NCI-H2227 (cell line): ENCODE results near the gene ERI2.

Experiments used
- DNase-seq: peaks from one replicate; lab custom pipeline; 2025; ENCODE audit not compliant: unreplicated experiment; lab: John Stamatoyannopoulos, UW

ERI2 gene, protein sequence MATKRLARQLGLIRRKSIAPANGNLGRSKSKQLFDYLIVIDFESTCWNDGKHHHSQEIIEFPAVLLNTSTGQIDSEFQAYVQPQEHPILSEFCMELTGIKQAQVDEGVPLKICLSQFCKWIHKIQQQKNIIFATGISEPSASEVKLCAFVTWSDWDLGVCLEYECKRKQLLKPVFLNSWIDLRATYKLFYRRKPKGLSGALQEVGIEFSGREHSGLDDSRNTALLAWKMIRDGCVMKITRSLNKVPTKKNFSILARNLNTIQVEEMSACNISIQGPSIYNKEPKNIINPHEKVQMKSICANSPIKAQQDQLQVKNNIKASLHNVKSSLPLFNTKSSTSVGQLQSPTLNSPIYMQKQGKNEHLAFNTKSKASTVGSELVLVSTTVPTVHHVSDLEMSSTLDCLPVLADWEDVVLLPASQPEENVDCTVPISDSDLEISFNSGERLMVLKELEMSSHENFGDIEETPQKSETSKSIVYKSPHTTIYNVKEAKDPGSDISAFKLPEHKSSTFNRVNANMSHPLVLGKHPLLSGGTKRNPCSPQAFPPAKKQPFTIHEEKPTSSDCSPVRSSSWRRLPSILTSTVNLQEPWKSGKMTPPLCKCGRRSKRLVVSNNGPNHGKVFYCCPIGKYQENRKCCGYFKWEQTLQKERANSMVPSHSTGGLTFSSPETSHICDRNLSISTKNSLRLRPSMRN

DNA sequence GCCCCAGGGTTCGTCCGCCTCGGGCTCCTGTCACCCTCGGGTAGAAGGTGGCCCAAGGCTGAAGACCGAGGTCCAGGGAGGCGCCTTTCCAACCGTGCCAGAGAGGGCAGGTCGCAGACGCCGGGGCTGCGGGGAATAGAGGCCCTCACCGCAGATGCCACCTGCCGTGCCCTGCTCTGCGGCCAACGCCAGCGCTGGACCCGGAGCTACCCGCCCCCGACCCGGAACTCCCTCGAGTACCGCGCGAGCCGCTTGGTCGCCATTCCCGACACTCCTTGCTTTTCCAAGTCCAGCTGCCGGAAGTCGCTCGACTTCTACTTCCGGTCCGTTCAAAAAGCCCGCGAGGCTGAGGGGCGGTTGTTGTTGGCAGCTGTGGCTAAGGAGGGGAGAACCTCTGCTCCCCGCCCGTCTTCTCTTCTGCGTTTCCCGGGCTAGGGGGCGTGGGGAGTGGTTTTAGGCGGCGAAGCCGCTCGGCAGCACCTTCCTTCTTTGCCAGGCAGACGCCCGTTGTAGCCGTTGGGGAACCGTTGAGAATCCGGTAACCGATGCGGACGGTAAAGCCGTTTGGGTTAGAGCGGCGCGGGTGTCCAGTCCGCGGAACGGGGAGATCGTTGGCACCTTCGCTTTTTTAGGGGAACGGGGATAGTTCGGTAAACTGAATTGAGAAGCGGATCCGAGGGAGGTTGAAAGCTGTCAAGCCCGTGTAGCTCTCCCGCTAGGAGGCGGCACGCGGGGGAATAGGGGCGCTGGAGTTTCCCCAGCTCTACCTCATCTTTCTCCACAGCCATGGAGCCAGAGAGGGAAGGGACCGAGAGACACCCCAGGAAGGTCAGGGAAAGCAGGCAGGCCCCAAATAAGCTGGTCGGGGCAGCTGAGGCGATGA lies at the start of gene ERI2, which contains the start of gene REXO5:
TSS of gene ERI2 (minus strand) at position 305 of the 883 bp plus-strand sequence. CDS start at position 263, 42 bp downstream.
TSS of gene REXO5 (plus strand) at position 360 of the 883 bp plus-strand sequence. CDS start at position 787, 427 bp downstream.
- DNase-seq, result peak; percentile 97

DNA sequence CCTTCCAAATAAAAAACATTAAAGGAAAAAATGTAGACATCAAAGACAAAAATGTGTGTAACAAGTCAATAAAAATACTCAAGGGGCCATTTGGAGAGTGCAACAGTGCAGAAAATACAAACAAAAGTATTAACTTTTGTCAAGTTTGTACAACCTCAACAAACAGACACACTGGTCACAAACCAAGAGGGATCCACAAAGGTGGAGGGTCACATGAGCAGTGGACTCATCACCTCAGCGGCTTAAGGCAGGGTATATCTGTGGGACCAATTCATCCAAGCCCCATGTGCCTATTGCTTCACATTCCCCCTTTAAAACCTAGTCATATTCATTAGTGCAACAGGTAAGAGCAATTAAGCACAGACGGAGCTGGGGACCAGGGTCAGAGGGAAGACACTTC lies 48.7 kb upstream of the ERI2 start:
- DNase-seq, result no peak

DNA sequence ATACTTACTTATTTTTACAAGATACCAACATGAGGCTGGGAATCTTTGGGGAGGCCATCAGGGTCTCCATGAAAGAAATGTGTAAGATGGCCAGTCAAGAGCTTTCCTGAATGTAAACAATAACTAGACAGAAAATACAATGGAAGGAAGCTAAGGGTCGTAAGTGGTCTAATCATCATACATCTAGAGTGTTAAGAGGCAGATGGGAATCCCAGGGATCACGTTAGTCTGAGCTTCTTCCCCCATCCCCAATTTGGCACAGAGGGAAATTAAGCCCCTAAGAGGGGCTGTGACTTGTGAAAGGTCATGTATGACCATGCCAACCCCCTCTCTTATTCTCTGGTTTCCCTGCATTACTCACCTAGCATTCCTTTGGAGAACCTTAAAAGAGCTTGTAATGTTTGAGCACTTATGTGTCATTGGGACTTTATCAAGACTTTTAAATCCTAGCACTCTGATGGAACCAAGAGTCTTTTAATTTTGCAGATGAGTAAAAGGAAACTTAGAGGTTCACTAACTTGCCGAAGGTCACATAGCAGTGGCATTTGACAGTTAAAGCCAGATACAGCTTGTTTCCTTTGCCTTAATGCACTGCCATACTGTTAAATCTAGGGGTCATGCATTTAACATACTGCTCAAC lies 47.8 kb upstream of the ERI2 start:
- DNase-seq, result no peak

DNA sequence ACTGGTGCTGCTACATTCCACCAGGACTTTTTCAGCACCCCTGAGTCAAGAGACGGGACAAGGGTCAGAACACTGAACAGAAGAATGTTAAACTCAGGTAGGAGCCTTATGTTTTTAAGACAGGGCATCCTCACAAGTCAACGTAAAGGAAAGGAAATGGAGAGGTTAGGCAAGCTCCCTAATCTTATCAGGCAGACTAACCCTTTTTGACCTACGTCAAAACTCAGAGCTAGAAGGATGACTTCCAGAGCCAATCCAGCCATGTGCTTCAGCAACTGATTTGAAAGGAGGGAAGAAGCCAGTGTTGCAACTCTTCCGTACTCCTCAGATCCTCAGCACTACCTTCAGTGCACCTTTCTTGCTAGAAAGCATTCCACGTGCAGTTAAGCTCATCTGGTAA lies 46.9 kb upstream of the ERI2 start:
- no peak for DNase-seq

DNA sequence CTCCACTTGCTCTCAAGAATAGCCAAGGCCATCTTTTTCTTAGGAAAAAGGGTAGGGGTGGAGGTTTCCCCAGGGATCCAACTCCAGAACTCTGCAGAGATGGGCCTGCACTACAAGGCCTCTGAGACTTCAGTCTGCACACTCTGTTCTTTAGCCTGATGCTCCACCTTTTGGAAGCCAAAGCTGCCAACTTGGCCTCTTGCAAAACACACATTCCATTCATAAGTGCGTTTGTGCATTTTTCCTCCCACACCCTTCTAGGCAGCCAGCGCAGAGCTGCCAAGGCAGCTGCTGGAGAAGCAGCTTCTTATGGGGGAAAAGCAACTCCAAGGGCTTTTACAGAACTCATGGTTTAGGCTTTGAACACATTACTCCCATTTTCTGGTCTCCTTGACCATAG lies 45.3 kb upstream of the ERI2 start:
- DNase-seq, result no peak

DNA sequence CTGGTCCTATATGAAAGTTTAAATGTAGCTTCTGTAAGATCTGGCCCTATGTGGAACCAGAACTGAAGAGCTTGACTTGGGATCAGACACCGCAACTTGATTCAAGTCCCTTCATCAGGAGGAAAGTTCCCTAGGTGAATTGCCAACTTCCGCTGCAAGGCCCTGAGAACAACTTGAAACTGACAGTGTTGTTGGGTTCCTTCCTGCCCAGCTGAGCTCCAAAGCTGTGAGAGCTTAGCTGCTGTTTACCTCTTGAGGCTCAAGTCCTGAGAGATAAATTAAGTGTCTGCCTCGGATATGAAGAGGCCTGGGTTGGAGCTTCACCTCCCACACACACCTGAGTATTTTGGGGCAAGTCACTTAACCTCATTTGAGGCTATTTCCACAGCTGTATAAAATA lies 44.7 kb upstream of the ERI2 start:
- no peak for DNase-seq

DNA sequence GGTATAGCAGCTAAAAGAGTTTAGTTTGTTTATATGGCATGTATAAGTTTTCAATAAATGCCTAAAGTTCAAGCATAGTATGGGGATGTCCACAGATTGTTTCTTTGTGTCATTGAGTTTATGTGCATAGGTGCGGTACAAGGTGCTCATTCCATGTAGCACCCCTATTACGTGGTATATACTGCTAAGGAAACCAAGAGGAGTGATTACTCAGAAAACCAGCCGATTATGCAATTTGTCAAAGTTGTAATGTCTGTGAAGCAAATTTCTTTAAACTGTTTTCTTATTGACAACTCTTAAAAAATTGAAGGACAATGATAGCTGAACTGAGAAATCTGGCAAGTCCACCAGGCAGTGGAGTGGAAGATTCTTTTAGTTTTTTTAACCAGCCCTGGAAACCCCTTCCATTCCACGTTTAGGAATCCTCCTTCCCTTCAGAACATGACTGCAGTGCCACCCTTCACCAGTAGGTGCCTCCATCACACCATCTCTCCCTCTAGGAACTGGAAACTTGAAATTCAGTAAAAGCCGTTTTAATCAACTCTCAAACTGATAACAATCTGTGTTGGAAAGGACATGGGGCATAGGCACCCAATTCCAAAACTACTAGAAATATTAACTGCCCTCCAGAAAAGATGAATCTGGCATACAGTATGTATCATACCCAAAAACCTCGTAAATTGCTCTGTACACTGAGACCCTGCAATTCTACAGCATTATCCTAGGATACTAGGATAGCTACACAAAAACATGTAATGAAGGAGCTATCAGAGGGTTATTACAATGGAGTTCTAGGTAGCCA lies 43.5 kb upstream of the ERI2 start:
- peak; percentile 81 for DNase-seq

DNA sequence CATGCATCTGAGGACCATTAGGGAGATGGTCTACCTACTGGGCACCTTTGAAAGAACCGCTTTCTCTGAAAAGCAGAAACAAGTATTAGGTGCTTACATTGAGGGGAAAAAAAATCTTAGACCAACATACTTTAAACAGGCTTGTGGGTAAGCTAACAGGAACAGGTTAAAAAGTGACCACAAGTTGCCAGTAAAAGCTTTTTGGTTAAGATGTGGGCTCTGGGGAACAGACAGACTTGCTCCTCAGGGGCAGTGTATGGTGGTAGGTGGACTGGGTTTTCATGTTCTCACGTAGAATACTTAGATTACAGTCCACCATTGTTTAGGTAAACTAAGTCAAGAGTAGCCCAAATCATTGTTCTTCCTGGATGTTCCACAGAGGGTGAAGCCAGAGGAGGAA lies 41.3 kb upstream of the ERI2 start:
- no peak for DNase-seq

DNA sequence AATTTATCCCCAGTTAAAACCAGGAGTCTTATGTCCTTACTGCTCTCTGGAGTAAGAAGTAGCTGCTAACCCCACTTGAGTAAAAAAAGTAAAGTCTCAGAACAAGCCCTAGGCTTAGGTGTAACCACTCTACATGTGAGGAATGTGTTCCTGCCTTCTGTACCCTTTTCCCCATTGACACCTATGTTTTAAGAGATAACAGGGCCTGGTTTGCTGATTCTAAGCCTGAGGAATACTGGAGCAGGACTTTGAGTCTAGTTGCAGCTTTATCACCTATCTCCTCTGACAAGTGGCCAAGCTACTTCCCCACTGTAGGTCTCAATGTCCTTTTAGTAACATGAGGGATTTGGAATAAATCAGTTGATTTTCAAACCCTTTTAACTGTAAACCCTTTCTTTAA lies 40.3 kb upstream of the ERI2 start:
- no peak for DNase-seq

DNA sequence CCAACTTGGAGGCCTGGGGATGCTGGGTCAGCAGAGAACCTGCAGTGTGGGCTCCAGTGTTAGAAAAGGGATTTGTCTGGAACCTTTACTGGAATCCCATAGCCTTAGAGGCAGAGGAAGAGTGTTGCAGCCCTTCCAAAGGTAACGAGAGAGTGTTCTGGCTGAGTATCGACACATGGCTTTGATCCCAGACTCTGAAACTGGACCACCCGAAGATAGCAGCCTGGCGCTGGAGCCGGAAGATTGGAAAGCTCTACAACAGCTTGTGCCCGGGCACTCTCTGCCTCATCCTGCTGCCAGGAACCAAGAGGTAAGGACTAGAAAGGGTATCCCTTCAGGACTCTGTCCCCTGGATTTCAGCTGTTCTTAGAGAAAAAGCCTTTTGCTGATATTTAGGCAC lies 39.8 kb upstream of the ERI2 start:
- no peak for DNase-seq

DNA sequence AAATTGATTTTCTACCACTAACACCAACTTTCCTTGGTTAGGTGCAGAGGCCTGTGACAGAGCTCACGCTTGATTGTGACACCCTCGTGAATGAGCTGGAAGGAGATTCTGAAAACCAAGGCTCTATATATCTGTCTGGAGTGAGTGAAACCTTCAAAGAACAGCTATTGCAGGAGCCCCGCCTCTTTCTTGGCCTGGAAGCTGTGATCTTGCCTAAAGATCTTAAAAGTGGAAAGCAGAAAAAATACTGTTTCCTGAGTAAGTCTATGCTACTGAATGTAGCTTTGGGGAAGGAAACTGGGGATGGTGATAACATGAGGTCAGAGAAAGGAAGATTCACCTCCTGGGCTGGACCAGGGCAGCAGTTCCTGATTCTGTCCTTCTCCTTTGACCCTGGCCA lies 38.3 kb upstream of the ERI2 start:
- DNase-seq, result no peak

DNA sequence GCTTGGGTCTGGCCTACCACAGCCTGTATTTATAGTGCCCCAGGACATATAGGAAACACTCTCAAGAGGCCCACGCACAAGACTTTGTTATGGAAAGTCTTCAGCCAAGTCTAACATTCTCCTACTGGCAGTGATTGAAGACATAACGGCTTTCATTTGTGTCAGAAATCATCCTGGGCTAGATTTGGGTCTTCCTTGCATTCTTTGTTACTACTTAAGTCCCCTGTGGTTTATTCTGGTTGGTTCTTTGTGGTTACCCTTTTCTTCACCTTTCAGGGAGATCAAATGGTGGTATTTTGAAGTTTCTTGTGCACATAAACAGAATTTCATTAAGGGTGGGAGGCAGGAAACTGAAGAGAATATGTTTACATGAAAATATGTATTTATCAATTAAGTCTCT lies 37.8 kb upstream of the ERI2 start:
- DNase-seq, result no peak

DNA sequence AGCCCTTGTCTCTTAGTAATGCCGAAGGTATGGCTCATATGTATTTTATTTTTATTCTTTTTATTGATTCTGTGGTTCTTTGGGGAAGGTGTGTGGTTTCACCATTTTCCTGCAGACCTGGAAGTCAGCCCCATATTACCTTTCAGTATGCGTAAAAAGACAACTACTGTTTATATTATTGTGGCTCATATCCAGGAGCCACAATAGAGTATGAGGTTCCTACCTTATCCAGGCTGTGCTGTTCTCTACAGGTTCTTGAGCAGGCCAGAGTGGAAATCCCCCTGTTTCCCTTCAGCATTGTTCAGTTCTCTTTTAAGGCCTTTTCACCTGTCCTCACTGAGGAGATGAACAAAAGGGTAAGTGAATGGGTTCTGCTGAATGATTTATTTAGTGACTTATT lies 33.2 kb upstream of the ERI2 start:
- no peak for DNase-seq

DNA sequence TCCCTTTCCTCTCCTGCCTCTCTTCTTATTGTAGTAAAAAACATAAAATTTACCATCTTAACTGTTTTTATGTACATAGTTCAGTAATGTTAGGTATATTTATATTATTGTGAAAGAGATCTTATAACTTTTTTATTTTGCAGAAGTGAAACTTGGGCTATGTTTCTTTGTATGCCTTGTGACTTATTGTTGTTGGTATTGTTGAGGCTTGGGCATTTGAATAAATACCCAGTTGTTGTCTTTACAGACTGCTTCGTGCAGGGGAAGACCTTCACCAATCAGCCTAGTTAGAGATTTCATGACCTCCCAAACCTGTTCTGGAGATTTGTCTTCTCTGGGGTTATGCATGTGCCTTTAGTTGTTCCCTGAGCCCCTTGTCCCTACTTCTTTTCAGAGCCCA lies 32.0 kb upstream of the ERI2 start:
- no peak for DNase-seq

DNA sequence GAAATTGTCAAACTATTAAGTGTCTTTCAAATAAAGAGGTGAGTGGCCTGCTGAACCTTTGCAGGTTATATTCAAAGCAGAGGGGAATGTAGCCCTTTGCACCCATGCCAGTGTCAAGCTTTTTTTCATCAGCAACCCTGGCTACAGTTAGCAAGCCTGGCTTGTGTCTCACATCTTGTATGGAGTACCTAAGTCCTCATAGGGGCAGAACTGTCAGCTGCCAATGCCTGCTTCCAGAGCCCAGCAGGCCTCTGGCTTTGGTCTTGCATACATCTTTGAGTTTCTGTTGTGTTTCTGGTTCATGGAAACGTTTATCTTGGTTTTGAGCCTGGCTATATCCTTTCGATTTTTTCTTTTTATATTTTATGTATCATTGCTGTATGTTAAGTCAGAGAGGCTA lies 26.8 kb upstream of the ERI2 start:
- no peak for DNase-seq

DNA sequence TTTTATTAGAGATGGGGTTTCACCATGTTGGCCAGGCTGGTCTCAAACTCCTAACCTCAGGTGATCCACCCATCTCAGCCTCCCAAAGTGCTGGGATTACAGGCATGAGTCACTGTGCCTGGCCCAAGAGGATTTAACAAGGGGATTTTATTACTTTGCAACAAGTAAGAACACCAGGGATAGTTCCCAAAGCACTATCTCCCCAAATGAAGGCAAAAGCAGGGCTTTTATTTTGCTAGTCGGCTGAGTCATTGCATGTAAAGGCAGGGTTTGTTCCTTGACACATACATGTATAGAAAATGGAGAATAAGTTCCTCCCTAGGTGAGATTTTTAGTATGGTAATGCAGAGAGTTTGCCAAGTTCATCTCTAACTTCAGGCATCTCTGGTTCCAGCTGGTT lies 24.1 kb upstream of the ERI2 start:
- DNase-seq, result no peak

DNA sequence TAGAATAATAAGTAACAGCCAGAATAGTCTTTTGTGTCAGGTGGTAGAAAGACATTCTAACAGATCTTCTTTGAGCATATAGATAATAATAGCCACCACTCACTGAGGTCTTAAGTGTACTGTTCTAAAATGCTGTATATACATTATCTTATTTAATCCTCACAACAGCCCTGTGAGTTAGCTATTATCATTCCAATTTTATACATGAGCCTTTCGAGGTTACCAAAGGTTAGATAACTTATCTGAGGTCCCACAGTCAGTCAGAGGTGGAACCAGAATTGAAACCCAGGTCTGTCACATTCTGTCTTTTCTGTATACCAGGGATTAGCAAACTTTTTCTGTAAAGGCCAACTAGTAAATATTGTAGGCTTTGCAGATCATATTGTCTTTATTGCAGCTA lies 23.3 kb upstream of the ERI2 start:
- no peak for DNase-seq

DNA sequence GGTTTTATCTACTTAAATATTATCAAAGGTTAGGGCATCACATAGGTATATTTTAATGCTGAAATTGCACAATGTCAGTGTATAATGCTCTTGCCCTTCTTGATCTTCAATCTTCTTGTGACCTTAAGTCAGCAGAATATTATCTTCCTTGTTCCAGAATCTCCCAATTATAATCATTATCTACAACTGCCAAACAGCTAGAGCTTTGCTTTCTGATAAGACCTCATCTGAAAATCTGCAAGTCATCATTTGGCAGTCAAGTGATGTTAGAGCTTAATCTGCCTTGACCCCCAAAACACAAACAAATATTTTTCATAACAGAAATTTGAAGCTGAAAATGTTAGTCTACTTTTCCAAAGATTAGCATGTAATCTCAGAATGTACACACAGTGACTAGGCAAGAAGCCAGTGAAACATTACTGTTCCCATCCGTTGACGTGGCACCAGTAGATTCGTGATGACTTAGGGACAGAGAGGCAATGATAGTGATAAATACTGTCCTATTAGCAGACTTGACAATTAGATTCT lies 19.8 kb upstream of the ERI2 start:
- peak; percentile 6 for DNase-seq

DNA sequence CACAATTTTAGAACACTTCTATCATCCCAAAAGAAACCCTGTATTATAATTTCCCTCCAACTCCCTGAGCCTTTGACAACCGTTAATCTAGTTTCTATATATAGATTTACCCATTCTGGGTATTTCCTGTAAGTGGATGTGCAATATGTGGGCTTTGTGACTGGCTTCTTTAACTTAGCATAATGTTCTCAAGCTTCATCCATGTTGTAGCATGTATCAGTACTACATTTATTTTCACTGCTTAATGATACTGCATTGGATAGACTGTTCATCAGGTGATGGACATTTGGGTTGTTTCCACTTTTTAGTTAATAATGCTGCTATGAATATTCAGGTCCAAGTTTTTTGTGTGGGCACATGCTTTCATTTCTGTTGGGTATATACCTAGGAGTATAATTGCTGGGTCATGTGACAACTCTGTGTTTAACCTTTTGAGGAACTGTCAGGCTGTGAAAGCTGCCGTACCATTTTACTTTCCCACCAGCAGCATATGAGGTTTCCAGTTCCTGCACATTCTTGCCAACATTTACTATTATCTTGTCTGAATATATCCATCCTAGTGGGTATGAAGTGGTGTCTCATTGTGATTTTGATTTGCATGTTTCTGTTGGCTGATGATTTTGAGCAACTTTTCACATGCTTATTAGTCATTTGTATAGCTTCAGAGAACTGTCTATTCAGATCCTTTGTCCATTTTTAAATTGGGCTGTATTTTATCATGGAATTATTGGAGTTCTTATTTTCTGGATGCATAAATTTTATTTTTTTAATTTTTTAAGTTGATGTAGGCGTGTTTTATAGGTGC lies 16.5 kb upstream of the ERI2 start:
- DNase-seq, result peak; percentile 17
